H9 (cell line): ENCODE measurements around the gene TMC1. TPM values are rescaled to one million over a fixed set of nuclear protein-coding genes. Genes with fewer than 3 reads are reported as not detected.

ENCODE experiments used
- DNase-seq: peaks from one replicate; pipeline ENCODE4 v3.0.0-alpha.2; 2017
- H2AFZ ChIP-seq: one replicate; pipeline ENCODE4 v1.6.1; 2013; ENCODE audit warnings: mild to moderate bottlenecking, low read length, control low read depth, moderate library complexity
- H2AK5ac ChIP-seq: 2 replicates; pipeline ENCODE4 v1.6.1; 2013; ENCODE audit warnings: low read length, control low read depth, mixed read lengths; ENCODE audit not compliant: insufficient read length
- H2BK120ac ChIP-seq: one replicate; pipeline ENCODE4 v1.6.1; 2013; ENCODE audit warnings: low read depth, mild to moderate bottlenecking, low read length, control low read depth, inconsistent platforms; ENCODE audit not compliant: poor library complexity, severe bottlenecking
- H2BK12ac ChIP-seq: 2 replicates; pipeline ENCODE4 v1.6.1; 2013; ENCODE audit warnings: low read length, control low read depth, mixed read lengths, low read depth; ENCODE audit not compliant: insufficient read length
- H2BK15ac ChIP-seq: 2 replicates; pipeline ENCODE4 v1.6.1; 2013; ENCODE audit warnings: low read depth, low read length, control low read depth
- H2BK20ac ChIP-seq: one replicate; pipeline ENCODE4 v1.6.1; 2013; ENCODE audit warnings: low read depth, mild to moderate bottlenecking, low read length, control low read depth, inconsistent platforms; ENCODE audit not compliant: poor library complexity, severe bottlenecking
- H2BK5ac ChIP-seq: 2 replicates; pipeline ENCODE4 v1.6.1; 2013; ENCODE audit warnings: low read length, control low read depth, mixed read lengths; ENCODE audit not compliant: insufficient read length
- H3K14ac ChIP-seq: 2 replicates; pipeline ENCODE4 v1.6.1; 2013; ENCODE audit warnings: low read length, control low read depth; ENCODE audit not compliant: insufficient read depth
- H3K18ac ChIP-seq: 2 replicates; pipeline ENCODE4 v1.6.1; 2013; ENCODE audit warnings: low read depth, mild to moderate bottlenecking, mixed read lengths, low read length, control low read depth; ENCODE audit not compliant: insufficient read length
- H3K23ac ChIP-seq: 2 replicates; pipeline ENCODE4 v1.6.1; 2013; ENCODE audit warnings: low read length, control low read depth, mixed read lengths, low read depth; ENCODE audit not compliant: insufficient read length
- H3K23me2 ChIP-seq: 2 replicates; pipeline ENCODE4 v1.6.1; 2013; ENCODE audit warnings: low read depth, mild to moderate bottlenecking, mixed read lengths, low read length, control low read depth; ENCODE audit not compliant: insufficient read length, poor library complexity, severe bottlenecking
- H3K27ac ChIP-seq: 2 replicates; pipeline ENCODE4 v1.5.1; 2013; ENCODE audit warnings: low read length, control low read depth, mixed read lengths, low read depth; ENCODE audit not compliant: insufficient read length
- H3K27me3 ChIP-seq: 2 replicates; pipeline ENCODE4 v1.6.1; 2013; ENCODE audit warnings: low read length, control low read depth, inconsistent platforms; ENCODE audit not compliant: insufficient read depth
- H3K4ac ChIP-seq: 2 replicates; pipeline ENCODE4 v1.6.1; 2013; ENCODE audit warnings: low read depth, mild to moderate bottlenecking, control low read depth, inconsistent platforms, low read length, moderate library complexity
- H3K4me1 ChIP-seq: 2 replicates; pipeline ENCODE4 v1.6.1; 2013; ENCODE audit warnings: low read length, control low read depth, inconsistent platforms; ENCODE audit not compliant: insufficient read depth
- H3K4me2 ChIP-seq: 2 replicates; pipeline ENCODE4 v1.6.1; 2013; ENCODE audit warnings: low read length, control low read depth, mixed read lengths; ENCODE audit not compliant: insufficient read length, insufficient read depth
- H3K56ac ChIP-seq: 2 replicates; pipeline ENCODE4 v1.6.1; 2013; ENCODE audit warnings: low read depth, mild to moderate bottlenecking, mixed read lengths, low read length, control low read depth; ENCODE audit not compliant: insufficient read length
- H3K79me1 ChIP-seq: 2 replicates; pipeline ENCODE4 v1.6.1; 2013; ENCODE audit warnings: low read depth, mild to moderate bottlenecking, moderate library complexity, low read length, control low read depth, inconsistent platforms; ENCODE audit not compliant: insufficient read depth, poor library complexity, severe bottlenecking
- H3K79me2 ChIP-seq: 2 replicates; pipeline ENCODE4 v1.6.1; 2013; ENCODE audit warnings: low read length, control low read depth, inconsistent platforms; ENCODE audit not compliant: insufficient read depth
- H3K9ac ChIP-seq: 2 replicates; pipeline ENCODE4 v1.6.1; 2013; ENCODE audit warnings: low read length, control low read depth, mixed read lengths; ENCODE audit not compliant: insufficient read length; ENCODE audit errors: extremely low read depth
- H3K9me3 ChIP-seq: one replicate; pipeline ENCODE4 v1.6.1; 2013; ENCODE audit warnings: low read depth, low read length, inconsistent platforms; ENCODE audit not compliant: control insufficient read depth
- H3T11ph ChIP-seq: one replicate; pipeline ENCODE4 v1.6.1; 2013; ENCODE audit warnings: mild to moderate bottlenecking, low read length, control low read depth, inconsistent platforms
- H4K20me1 ChIP-seq: one replicate; pipeline ENCODE4 v1.6.1; 2013; ENCODE audit not compliant: control insufficient read depth, insufficient read length, insufficient read depth
- H4K5ac ChIP-seq: 2 replicates; pipeline ENCODE4 v1.6.1; 2013; ENCODE audit warnings: low read depth, mild to moderate bottlenecking, mixed read lengths, low read length, control low read depth; ENCODE audit not compliant: insufficient read length
- H4K8ac ChIP-seq: replicated peaks from 2 replicates; pipeline ENCODE4 v1.6.1; 2013; ENCODE audit warnings: low read length, control low read depth, mixed read lengths, low read depth; ENCODE audit not compliant: insufficient read length
- H4K91ac ChIP-seq: 2 replicates; pipeline ENCODE4 v1.6.1; 2013; ENCODE audit warnings: low read depth, mild to moderate bottlenecking, moderate library complexity, mixed read lengths, low read length, control low read depth; ENCODE audit not compliant: insufficient read length
- H3K27ac Mint-ChIP-seq, 3 experiments: 2 replicates in 2 of 3; 3 replicates in 1 of 3; pipeline ENCODE4 v1.8.0; 2020 to 2021; ENCODE audit warnings: mixed read lengths in 3 of 3, mild to moderate bottlenecking in 1 of 3, moderate library complexity in 1 of 3
- H3K27me3 Mint-ChIP-seq: 2 replicates; pipeline ENCODE4 v1.8.0; 2021; ENCODE audit warnings: low read depth, mild to moderate bottlenecking, moderate library complexity, mixed read lengths
- H3K36me3 Mint-ChIP-seq, 3 experiments: 2 replicates in 2 of 3; 3 replicates in 1 of 3; pipeline ENCODE4 v1.8.0; 2020 to 2021; ENCODE audit warnings: low read depth in 3 of 3, mixed read lengths in 3 of 3; ENCODE audit not compliant: insufficient read depth in 1 of 3
- H3K4me1 Mint-ChIP-seq, 2 experiments: 2 replicates each; pipeline ENCODE4 v1.8.0; 2020; ENCODE audit warnings: mixed read lengths in 2 of 2
- H3K4me3 Mint-ChIP-seq, 2 experiments: 2 replicates in 1 of 2; 3 replicates in 1 of 2; pipeline ENCODE4 v1.8.0; 2020 to 2021; ENCODE audit warnings: mild to moderate bottlenecking in 2 of 2, mixed read lengths in 2 of 2, moderate library complexity in 1 of 2
- H3K9me3 Mint-ChIP-seq, 2 experiments: 2 replicates in 1 of 2; 3 replicates in 1 of 2; pipeline ENCODE4 v1.8.0; 2020; ENCODE audit warnings: mild to moderate bottlenecking in 2 of 2, mixed read lengths in 2 of 2, moderate library complexity in 1 of 2
- CTCF ChIP-seq: fragments of 200-600 bp; sonication (generic); conservative IDR thresholded peaks from 3 replicates; pipeline ENCODE4 v1.8.0; 2021; ENCODE audit warnings: antibody characterized with exemption, mild to moderate bottlenecking
- WGBS: extraction: QIAGEN DNeasy Blood & Tissue Kit; methylation state at CpG from one replicate; pipeline ENCODE4 v1.1.7; 2013; ENCODE audit warnings: missing lambda C conversion rate, low lambda C conversion rate, mixed read lengths; ENCODE audit not compliant: insufficient read length; ENCODE audit errors: extremely low coverage; 5-methylcytosine and 5-hydroxymethylcytosine counted together
- total RNA-seq: library from RNA; stranded (reverse); gene quantifications from 2 replicates; pipeline ENCODE4 v1.2.1, GENCODE V29; 2021

Gene TMC1
- total RNA-seq, 1 experiment from 2014 or later = 2.4 TPM

GRCh38 chr9:72684615-72685014, 163.2 kb downstream of the TMC1 start:
- Histone ChIP-seq H4K5ac (no peak overlapping the region), H2BK5ac (no peak overlapping the region), H3K4me1 (no peaks in the 10 kb centered on the region), H2AK5ac (no peak overlapping the region), H3K14ac (no peak overlapping the region), H4K91ac (no peak overlapping the region), H2BK120ac (no peak overlapping the region), H3K27ac (no peak overlapping the region), H2BK15ac (no peak overlapping the region), H3K4me2 (no peak overlapping the region), H3K18ac (no peak overlapping the region), H4K8ac (no peak overlapping the region), H3K23ac (no peak overlapping the region), H2BK20ac (no peak overlapping the region), H3K56ac (no peak overlapping the region), H3K4ac (no peak overlapping the region), H3K23me2 (no peaks in the 10 kb centered on the region), H4K20me1 (no peaks in the 10 kb centered on the region), H3K79me2 (no peaks in the 10 kb centered on the region), H3K27me3 (no peaks in the 10 kb centered on the region), H3K9me3 (no peaks in the 10 kb centered on the region), H2AFZ (no peak overlapping the region), H3K79me1 (no peaks in the 10 kb centered on the region), H3T11ph (no peak overlapping the region), H3K9ac (no peak overlapping the region), H2BK12ac (no peak overlapping the region)
- no CpG with 5 or more reads among the region's 2 CpGs for WGBS
- Mint-ChIP-seq H3K27me3 (no peaks in the 10 kb centered on the region; the same call in 1 of the 2 replicates), H3K4me1 (peaks cover 32 to 41% of the 10 kb centered on the region in 2 experiments), H3K4me3 (no peak overlapping the region), H3K36me3 (peaks cover 6 to 19% (median 7%) of the 10 kb centered on the region in 3 experiments), H3K9me3 (peaks cover 3% of the 10 kb centered on the region in 2 experiments; a peak in 3 of 5 replicates), H3K27ac (peak overlapping the region in 1 of 3 experiments; percentile 26; a peak in 2 of 7 replicates)
- no peak for TF ChIP-seq CTCF
- no peak for DNase-seq
